GM12872 (cell line): Measurements from ENCODE around the gene CEACAM5.

Experiments
- TF ChIP-seq, protein P1 (sequence below): IDR thresholded peaks from 3 replicates; pipeline ENCODE4 v1.5.1; 2011; ENCODE audit warnings: low read depth, mild to moderate bottlenecking, low read length, moderate library complexity; ENCODE audit not compliant: insufficient read depth

Gene CEACAM5

DNA sequence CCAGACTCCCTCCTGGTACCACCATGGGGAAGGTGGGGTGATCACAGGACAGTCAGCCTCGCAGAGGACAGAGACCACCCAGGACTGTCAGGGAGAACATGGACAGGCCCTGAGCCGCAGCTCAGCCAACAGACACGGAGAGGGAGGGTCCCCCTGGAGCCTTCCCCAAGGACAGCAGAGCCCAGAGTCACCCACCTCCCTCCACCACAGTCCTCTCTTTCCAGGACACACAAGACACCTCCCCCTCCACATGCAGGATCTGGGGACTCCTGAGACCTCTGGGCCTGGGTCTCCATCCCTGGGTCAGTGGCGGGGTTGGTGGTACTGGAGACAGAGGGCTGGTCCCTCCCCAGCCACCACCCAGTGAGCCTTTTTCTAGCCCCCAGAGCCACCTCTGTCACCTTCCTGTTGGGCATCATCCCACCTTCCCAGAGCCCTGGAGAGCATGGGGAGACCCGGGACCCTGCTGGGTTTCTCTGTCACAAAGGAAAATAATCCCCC is 505 bp upstream of the CEACAM5 start:
- TF ChIP-seq, protein P1, sequence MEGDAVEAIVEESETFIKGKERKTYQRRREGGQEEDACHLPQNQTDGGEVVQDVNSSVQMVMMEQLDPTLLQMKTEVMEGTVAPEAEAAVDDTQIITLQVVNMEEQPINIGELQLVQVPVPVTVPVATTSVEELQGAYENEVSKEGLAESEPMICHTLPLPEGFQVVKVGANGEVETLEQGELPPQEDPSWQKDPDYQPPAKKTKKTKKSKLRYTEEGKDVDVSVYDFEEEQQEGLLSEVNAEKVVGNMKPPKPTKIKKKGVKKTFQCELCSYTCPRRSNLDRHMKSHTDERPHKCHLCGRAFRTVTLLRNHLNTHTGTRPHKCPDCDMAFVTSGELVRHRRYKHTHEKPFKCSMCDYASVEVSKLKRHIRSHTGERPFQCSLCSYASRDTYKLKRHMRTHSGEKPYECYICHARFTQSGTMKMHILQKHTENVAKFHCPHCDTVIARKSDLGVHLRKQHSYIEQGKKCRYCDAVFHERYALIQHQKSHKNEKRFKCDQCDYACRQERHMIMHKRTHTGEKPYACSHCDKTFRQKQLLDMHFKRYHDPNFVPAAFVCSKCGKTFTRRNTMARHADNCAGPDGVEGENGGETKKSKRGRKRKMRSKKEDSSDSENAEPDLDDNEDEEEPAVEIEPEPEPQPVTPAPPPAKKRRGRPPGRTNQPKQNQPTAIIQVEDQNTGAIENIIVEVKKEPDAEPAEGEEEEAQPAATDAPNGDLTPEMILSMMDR: no peak

DNA sequence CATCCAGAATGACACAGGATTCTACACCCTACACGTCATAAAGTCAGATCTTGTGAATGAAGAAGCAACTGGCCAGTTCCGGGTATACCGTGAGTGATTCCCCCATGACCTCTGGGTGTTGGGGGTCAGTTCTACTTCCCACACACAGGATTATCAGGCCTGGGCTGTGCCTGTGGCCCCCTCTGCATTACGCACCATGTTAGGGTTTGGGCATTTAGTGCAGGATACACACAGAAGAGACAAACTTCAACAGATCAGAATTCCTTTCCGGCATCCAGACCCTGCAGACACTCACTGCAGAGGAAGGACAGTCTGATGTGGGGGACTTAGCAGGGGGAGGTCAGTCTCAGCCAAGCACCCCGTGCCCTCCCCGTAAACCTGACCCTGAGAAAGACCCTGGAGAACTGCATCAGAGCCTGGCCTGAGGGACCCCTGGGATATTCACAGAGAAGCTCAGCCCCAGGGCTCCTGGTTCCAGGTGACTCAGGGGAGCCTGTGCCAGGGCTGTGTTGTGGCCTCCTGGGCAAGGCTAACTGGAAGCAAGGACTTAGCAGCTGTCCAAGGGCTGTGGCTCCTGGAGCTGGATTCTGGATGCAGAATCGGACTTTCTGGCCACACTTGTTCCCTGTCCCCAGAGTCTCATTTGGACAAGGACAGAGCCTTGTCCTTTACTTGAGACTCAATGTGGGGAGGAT is 1.7 kb downstream of the CEACAM5 start:
- TF ChIP-seq, protein P1: no peak

DNA sequence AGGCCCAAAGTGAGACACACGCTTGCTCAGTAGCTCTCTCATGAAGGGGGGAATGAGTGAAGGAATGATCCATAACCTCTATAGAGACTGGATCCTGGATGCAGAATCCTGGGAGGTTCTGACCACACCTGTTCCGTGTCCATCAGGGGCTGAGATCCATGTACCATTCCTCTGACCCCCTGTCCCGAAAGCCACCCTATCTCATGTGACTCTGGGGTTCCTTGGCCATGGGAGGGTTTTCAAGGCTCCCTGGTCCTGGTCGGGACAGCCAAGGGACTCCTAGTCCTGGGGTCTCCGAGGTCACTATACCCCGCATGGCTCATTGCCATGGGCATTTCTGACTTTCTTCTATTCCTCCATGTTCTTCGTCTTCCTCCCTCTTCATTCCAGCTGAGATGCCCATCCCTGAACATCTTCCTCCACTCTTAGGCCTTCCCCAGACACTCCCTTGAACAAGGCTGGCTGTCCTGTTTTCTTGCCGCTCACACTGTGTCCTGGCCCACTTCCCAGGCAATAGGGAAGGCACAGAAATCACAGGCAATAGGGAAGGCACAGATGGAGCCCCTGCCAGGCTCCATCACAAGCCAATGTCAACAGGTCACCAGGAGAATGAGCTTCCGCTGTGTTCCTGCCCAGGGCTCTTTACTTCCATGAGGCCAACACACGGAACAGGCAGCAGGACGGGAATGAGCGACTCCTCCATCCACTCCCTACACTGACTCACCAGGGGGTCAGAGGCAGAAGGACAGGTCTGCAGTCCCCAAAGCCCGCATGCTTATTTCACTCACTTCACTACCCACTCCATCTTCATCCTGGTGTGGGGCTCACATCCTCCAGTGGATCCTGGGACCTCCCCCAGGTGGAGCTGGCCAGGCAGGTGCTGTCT is 3.2 kb downstream of the CEACAM5 start:
- TF ChIP-seq, protein P1: no peak

DNA sequence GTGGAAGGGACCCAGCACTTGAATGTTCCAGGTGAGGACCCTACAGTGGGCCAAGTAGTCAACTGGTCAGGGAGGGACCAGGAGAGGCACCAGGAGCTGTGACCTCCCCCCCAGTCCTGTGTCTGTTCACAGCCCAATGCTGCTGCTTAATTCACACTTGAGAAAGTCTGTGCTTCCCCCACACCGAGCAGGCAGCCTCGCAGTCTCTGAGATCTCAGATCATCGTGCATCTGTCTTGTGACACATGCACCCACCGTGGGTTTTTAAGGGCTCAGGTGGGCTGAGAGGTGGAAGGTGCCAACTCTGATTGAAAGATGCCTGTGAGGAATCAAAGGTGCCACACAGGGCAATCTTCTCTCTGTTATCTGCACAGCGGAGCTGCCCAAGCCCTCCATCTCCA is 6.2 kb downstream of the CEACAM5 start:
- TF ChIP-seq, protein P1: no peak

DNA sequence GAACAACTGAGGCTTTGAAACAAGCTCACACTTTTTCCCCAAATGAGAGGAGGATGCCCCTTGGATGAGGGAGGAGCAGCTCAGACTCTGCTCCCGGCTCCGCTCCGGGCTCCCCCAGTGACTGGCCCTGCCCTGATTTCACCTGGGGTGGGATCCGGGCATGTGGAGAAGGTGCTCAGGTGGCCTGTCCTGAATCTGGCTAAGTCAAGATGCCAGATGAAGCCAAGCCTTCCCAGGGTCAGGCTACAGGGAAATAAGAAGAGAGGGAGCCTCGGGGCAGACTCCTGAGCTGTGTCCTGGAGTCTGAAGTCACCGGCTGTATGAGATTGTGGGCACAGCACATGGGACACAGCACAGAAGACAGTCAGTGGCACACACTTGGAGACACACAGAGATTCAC is 10.3 kb downstream of the CEACAM5 start:
- TF ChIP-seq, protein P1: no peak

DNA sequence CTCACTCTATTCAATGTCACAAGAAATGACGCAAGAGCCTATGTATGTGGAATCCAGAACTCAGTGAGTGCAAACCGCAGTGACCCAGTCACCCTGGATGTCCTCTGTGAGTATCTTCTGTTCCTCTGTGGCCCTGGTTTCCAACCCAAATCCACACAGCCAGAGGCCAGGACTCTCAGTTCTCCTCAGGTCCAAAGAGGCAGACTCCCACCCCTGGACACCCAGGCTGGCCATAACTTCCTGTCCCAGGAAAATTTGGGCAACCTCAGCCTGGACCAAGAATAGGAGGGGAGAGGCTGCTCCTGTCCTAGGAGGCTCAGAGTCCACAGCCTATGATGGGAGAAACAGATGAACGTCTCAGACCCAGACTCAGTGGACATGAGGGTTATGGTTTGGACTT is 11.7 kb downstream of the CEACAM5 start:
- TF ChIP-seq, protein P1: no peak

DNA sequence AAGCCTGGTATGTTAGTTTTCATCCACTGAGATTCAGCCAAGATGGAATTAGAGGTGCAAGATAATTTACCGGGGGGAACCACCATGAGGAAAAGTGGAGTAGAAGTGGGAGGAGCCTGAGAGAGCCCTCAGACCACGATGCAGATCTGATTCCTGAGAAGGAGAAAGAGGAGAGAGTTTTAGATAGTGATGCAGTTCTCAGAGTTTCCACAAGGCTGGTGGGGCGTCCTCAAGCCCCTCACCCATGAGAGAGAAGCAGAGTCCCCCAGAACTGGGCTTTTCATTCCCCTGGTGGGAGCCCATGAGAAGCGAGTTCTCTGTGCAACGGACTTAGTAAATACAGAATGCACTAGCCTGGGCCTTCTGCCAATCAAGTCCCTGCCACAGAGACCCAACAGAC is 18.1 kb downstream of the CEACAM5 start:
- TF ChIP-seq, protein P1: peak; percentile 18; the same call in 1 of the 3 replicates
